Posterior vena cava (tissue), 2 donors: Measurements from ENCODE around the gene NGRN. TPM values are rescaled to one million over a fixed set of nuclear protein-coding genes. Genes with fewer than 3 reads are reported as not detected.

Source experiments
- DNase-seq: peaks from one replicate; pipeline ENCODE4 v3.0.0-alpha.2; 2020; ENCODE audit warnings: low spot score
- intact Hi-C, 2 donors: fragments of 100-400 bp; cut with DNase I; formaldehyde crosslinking; loops; one replicate each; pipeline versions ENCODE4 v1.14.1 to v1.14.2; 2022 to 2023
- long read RNA-seq, 2 donors: library from polyadenylated mRNA; unstranded; transcript quantifications; one replicate each; pipeline ENCODE4 v2.0.0, GENCODE V29; 2020 to 2021
- total RNA-seq, 2 donors: library from RNA; stranded (reverse); fragmentation: NEBNext Ultra II Directional; extraction: Animal tissue kit (Norgen Biotek cat#: 25700); gene quantifications; one replicate each; pipeline ENCODE4 v1.2.1, GENCODE V29; 2021
- donor health status: DM: yes; HTN: yes; CAD: no.
- donor health status: DM: yes; HTN: yes; CAD: no.

NGRN gene, protein sequence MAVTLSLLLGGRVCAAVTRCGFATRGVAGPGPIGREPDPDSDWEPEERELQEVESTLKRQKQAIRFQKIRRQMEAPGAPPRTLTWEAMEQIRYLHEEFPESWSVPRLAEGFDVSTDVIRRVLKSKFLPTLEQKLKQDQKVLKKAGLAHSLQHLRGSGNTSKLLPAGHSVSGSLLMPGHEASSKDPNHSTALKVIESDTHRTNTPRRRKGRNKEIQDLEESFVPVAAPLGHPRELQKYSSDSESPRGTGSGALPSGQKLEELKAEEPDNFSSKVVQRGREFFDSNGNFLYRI
- 10 to 100 TPM; 81.6 to 89.7 TPM for total RNA-seq
- long read RNA-seq, donor 1, full-length matches to known transcripts: 106 of 106 reads
- long read RNA-seq, donor 1, partial matches to known transcripts: 0 of 106 reads
- long read RNA-seq, donor 1, other reads (novel, unspliced or antisense): 0 of 106 reads
- long read RNA-seq, donor 2, full-length matches to known transcripts: 1,151 of 1,167 reads
- long read RNA-seq, donor 2, partial matches to known transcripts: 13 of 1,167 reads
- long read RNA-seq, donor 2, other reads (novel, unspliced or antisense): 3 of 1,167 reads

DNA sequence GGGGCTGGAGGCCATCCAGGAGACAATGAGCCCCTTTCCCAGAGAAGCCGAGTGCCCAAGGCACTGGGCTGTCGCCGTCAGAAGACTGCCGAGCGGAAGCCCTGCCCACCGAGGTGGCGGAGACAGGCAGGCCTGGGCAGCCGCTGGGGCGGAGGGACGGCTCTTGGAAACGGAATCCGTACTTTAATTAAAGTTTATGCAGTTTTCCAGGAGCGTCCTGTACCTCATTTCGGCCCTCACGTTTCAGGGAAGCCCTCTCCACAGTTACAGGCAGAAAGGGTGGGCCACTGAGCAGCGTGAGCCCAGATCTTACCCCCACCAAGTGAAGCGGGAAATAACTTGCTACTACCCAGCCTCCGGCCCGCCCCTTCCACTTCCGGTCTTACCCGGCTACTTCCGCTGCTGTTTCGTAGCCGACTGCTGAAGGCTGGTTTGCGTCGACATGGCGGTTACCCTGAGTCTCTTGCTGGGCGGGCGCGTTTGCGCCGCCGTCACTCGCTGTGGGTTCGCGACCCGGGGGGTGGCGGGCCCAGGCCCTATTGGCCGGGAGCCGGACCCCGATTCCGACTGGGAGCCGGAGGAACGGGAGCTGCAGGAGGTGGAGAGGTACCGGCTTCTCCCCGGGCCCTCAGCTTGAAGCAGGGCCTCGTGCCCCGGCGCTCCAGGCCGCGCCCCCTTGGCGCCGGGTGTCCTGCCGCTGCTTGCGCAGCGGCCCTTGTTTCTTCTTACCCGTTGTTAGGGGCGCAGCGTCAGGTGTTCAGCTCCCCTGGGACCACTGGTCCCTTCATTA lies at the start of gene NGRN:
Gene NGRN (plus strand): TSS at position 402 of the 790 bp plus-strand sequence. CDS start 41 bp downstream, at position 443.
- intact Hi-C loops: no loop called here
- peak; percentile 98 for DNase-seq

DNA sequence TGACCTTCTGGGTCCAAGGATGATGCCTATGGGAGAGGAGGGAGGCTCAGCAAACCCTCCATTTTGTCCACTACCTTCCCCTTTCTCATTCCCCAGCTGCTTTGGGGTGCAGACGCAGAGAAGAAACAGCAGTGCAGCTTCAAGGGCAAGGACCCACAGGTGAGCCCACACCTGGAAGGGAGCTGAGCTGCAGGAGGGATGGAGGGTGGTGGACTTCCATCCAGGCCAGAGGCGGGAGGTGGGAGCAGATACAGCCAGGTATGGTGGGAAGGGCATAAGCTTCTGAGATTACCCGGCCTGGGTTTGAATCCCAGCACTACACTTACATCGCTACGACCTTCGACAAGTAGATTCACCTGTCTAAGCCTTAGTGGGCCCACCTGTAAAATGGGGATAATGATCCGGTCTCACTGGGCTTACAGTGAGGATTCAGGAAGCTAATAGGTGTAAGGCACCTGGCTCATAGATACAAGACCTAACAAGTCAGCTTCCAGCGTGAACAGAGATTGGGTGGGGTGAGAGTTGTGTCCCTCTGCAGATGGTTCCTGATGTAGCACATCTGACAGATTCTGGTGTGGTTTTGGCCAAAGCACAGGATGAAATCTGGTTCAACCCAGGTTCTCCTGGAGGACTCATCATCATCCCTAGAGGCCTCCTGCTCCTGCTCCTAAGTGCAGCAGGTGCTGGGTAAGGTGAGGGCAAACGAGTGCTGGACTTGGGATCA lies 47.6 kb upstream of the NGRN start:
- intact Hi-C loops: no loop called here
- DNase-seq: no peak

DNA sequence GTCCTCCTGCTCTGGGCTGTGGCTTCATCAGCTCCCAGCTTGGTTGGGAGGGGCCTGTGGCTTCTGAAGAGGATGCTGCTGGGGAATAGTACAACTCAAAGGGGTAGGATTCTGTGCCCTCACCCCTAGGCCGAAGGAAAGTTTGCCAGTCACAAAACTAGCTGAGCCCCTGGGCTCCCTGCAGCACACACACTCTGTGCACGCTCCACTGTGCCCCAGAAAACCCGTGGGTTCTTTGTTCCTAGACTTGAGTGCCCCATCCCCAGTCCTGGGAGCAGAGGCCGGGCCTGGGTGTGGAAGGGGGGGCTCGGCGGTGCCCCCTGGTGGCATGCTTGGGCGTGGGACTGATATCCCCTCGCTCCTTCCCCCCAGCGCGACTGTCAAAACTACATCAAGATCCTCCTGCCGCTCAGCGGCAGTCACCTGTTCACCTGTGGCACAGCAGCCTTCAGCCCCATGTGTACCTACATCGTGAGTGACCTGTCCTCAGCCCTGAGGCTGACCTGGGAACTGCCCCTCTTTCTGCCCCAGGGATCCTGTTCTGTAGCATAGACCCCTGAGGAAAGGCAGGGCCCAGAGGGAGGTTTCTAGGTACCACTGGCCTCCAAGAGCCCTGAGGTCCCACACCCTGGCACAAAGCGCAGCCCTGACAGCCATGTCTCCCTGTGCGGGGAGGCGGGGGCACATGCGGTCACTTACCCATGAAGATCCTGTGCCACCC lies 45.9 kb upstream of the NGRN start:
- intact Hi-C loops: loop anchor here in 1 of 2 donors (10.0 kb wide), 1 partner anchor 215 kb away; the partner anchor contains the start of gene ZNF710
- DNase-seq: no peak

- peak; percentile 94 for DNase-seq
- intact Hi-C loops: loop anchor here in 1 of 2 donors (10.0 kb wide), 1 partner anchor 217 kb away; the partner anchor contains the start of gene ZNF710
These were observed 44.1 kb upstream of the NGRN start for GRCh38 chr15:90221246-90221900.

- intact Hi-C loops: loop anchor here in 1 of 2 donors (10.0 kb wide), 1 partner anchor 218 kb away; the partner anchor contains the start of gene ZNF710
- no peak for DNase-seq
These were observed 42.9 kb upstream of the NGRN start for GRCh38 chr15:90222547-90222946.

DNA sequence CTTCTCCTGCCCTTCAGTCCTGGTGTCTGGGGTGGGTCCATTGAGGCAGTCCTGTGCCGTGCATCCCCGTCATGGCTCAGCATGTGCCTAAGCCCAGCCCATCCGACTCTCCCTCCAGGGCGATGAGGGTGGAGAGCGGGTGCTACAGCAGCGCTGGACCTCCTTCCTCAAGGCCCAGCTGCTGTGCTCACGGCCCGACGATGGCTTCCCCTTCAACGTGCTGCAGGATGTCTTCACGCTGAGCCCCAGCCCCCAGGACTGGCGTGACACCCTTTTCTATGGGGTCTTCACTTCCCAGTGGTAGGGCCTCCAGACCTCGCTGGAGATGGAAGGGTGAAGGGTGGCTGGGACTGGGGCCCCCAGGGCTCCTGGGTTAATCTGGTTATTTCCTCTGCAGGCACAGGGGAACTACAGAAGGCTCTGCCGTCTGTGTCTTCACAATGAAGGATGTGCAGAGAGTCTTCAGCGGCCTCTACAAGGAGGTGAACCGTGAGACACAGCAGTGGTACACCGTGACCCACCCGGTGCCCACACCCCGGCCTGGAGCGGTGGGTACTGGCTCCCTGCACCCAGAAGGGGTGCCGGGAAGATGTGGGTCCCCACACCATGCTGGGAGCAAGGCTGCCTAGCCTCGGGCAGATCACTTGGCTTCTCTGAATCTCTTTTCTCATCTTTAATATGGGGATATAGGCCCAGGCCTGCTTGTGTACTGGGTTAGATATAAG lies 41.9 kb upstream of the NGRN start:
- intact Hi-C loops: loop anchor here in 1 of 2 donors (10.0 kb wide), 1 partner anchor 219 kb away; the partner anchor contains the start of gene ZNF710
- DNase-seq: no peak

DNA sequence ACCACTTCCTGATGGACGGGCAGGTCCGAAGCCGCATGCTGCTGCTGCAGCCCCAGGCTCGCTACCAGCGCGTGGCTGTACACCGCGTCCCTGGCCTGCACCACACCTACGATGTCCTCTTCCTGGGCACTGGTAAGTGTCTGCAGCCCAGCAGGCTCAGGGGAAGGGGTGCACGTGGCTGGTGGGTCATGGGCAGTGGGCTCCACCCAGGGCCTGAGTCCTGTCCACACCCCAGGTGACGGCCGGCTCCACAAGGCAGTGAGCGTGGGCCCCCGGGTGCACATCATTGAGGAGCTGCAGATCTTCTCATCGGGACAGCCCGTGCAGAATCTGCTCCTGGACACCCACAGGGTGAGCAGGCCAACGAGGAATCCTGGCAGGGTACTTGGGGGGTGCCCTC lies 40.4 kb upstream of the NGRN start:
- intact Hi-C loops: loop anchor here in 1 of 2 donors (10.0 kb wide), 1 partner anchor 220 kb away; the partner anchor contains the start of gene ZNF710
- no peak for DNase-seq

DNA sequence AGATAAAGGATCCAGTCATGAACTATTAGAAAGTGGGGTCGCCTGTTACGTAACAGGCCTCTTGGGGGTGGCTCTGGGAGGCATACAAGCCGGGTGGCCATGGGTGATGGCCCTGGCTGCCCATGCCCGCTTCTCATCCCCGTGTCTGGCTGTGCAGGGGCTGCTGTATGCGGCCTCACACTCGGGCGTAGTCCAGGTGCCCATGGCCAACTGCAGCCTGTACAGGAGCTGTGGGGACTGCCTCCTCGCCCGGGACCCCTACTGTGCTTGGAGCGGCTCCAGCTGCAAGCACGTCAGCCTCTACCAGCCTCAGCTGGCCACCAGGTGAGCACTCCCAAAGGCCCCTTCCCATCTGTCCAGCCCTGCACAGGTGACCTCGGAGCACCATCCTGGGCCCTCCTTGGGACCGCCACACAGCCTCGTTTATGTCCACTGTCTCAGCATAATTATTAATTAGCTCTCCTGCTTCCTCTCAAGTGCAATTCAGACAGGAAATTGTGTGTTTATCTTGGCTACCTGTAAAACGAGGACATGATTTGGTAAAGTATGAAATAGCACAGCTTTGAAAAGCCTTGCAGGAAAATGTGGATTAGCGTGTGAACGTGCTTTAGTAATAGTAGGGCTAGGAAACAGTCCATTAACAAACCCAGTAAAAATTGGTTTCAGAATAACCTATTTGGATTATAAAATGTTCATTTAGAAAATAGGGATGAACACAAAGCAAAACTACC lies 39.8 kb upstream of the NGRN start:
- intact Hi-C loops: loop anchor here in 1 of 2 donors (10.0 kb wide), 1 partner anchor 221 kb away; the partner anchor contains the start of gene ZNF710

DNA sequence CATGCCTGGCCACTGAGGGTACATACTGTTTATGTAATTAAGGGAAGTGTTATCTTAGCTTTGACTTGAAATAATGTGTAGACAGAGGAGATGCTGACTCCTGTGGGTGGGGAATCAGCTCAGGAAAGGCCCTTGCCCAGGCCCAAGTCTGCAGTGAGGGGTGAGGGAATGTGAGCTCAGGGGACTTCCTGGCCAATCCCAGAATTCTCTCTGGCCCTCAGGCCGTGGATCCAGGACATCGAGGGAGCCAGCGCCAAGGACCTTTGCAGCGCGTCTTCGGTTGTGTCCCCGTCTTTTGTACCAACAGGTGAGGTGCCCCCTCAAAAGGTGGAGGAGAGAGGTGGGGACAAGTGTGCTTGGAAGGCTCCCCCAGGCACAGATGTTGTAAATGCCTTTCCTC lies 38.1 kb upstream of the NGRN start:
- intact Hi-C loops: loop anchor here in 1 of 2 donors (10.0 kb wide), 1 partner anchor 223 kb away; the partner anchor contains the start of gene ZNF710
- no peak for DNase-seq

More for the DNA sequence above, 39.8 kb upstream of the NGRN start:
- no peak for DNase-seq

GRCh38 chr15:90227816-90228772 lies 37.4 kb upstream of the NGRN start:
- intact Hi-C loops: loop anchor here in 1 of 2 donors (10.0 kb wide), 1 partner anchor 223 kb away; the partner anchor contains the start of gene ZNF710
- no peak for DNase-seq

GRCh38 chr15:90228960-90229359 lies 36.5 kb upstream of the NGRN start:
- intact Hi-C loops: loop anchor here in 1 of 2 donors (10.0 kb wide), 1 partner anchor 224 kb away; the partner anchor contains the start of gene ZNF710
- no peak for DNase-seq

- intact Hi-C loops: loop anchor here in 1 of 2 donors (10.0 kb wide), 1 partner anchor 475 kb away; the partner anchor contains the start of gene MESP1
- DNase-seq: no peak
These were observed 35.4 kb upstream of the NGRN start for GRCh38 chr15:90230071-90230494.

DNA sequence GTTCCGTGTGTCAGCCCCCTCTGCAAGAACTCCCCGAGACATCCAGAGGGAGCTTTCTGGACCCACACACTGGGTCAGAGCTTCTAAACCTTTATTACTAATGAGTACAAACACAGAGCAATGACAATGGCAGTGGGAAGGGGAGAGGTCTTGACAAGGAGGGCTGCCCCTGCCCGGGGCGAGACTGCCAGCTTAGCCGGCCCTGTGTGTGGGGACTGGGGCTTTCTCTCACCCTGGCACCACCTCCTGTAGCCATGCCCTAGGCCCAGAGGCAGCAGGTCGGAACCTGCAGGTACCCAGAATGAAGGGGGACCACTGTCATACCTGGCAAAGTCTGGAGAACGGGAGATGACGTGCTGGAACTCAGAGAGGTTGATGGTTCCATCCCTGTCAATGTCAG lies 34.9 kb upstream of the NGRN start:
- DNase-seq: no peak

More for the DNA sequence above, 34.9 kb upstream of the NGRN start:
- intact Hi-C loops: loop anchor here in 1 of 2 donors (10.0 kb wide), 1 partner anchor 476 kb away; the partner anchor contains the start of gene MESP1
